HFFc6 (cell line): Measurements from ENCODE around the gene OR2M2. TPM values are rescaled to one million over a fixed set of nuclear protein-coding genes. Genes with fewer than 3 reads are reported as not detected.

Experiments used
- DNase-seq: peaks from one replicate; pipeline ENCODE4 v3.0.0-alpha.2; 2018
- H3K27ac Mint-ChIP-seq: 2 replicates; pipeline ENCODE4 v1.8.0; 2020; ENCODE audit warnings: mild to moderate bottlenecking, mixed read lengths
- H3K27me3 Mint-ChIP-seq: 2 replicates; pipeline ENCODE4 v1.8.0; 2021; ENCODE audit warnings: mild to moderate bottlenecking, moderate library complexity, mixed read lengths; ENCODE audit not compliant: insufficient read depth
- H3K36me3 Mint-ChIP-seq: 2 replicates; pipeline ENCODE4 v1.8.0; 2021; ENCODE audit warnings: low read depth, mixed read lengths
- H3K4me1 Mint-ChIP-seq: 2 replicates; pipeline ENCODE4 v1.8.0; 2020; ENCODE audit warnings: low read depth, mixed read lengths
- H3K4me3 Mint-ChIP-seq: 2 replicates; pipeline ENCODE4 v1.8.0; 2020; ENCODE audit warnings: mild to moderate bottlenecking, moderate library complexity, mixed read lengths
- H3K9me3 Mint-ChIP-seq: 2 replicates; pipeline ENCODE4 v1.8.0; 2020; ENCODE audit warnings: mild to moderate bottlenecking, mixed read lengths
- CTCF ChIP-seq: fragments of 200-600 bp; sonication (generic); IDR thresholded peaks from 2 replicates; pipeline ENCODE4 v1.5.0; 2021; ENCODE audit warnings: antibody characterized with exemption, mild to moderate bottlenecking
- total RNA-seq, 6 experiments: library from RNA; stranded (reverse); fragmentation: NEBNext Ultra II Directional; extraction: Animal tissue kit (Norgen Biotek cat#: 25700); gene quantifications; 2 replicates in 1 of 6; 3 replicates in 5 of 6; pipeline ENCODE4 v1.2.3, GENCODE V29; 2021

Gene OR2M2
- total RNA-seq, 6 experiments from 2014 or later, result not detected

GRCh38 chr1:248165186-248165585 lies 9.4 kb upstream of the OR2M2 start:
- no peaks in the 10 kb centered on the region for H3K36me3 Mint-ChIP-seq
- H3K4me3 Mint-ChIP-seq, result no peak overlapping the region
- no peak overlapping the region for H3K27ac Mint-ChIP-seq
- H3K4me1 Mint-ChIP-seq, result no peaks in the 10 kb centered on the region
- no peak for DNase-seq
- no peak for TF ChIP-seq CTCF
- no peaks in the 10 kb centered on the region for H3K27me3 Mint-ChIP-seq
- H3K9me3 Mint-ChIP-seq, result peaks cover 12% of the 10 kb centered on the region

- TF ChIP-seq CTCF, result no peak
- H3K9me3 Mint-ChIP-seq, result peaks cover 55% of the 10 kb centered on the region
- no peak for DNase-seq
- H3K27ac Mint-ChIP-seq, result no peak overlapping the region
- no peaks in the 10 kb centered on the region for H3K36me3 Mint-ChIP-seq
- H3K27me3 Mint-ChIP-seq, result peaks cover 2% of the 10 kb centered on the region; the same call in 1 of the 2 replicates
- no peak overlapping the region for H3K4me3 Mint-ChIP-seq
- no peaks in the 10 kb centered on the region for H3K4me1 Mint-ChIP-seq
These were observed 9.4 kb downstream of the OR2M2 start for GRCh38 chr1:248183996-248184395.

- Mint-ChIP-seq H3K4me3 (no peak overlapping the region), H3K36me3 (no peaks in the 10 kb centered on the region), H3K27me3 (no peaks in the 10 kb centered on the region), H3K9me3 (peaks cover 62% of the 10 kb centered on the region), H3K4me1 (no peaks in the 10 kb centered on the region), H3K27ac (no peak overlapping the region)
- no peak for TF ChIP-seq CTCF
- no peak for DNase-seq
These were observed 12.7 kb downstream of the OR2M2 start for GRCh38 chr1:248187363-248187762.

GRCh38 chr1:248189026-248189425 lies 14.4 kb downstream of the OR2M2 start:
- Mint-ChIP-seq H3K4me1 (no peaks in the 10 kb centered on the region), H3K27ac (no peak overlapping the region), H3K36me3 (no peaks in the 10 kb centered on the region; the same call in 1 of the 2 replicates), H3K27me3 (no peaks in the 10 kb centered on the region), H3K4me3 (no peak overlapping the region), H3K9me3 (peaks cover 70% of the 10 kb centered on the region)
- no peak for DNase-seq
- no peak for TF ChIP-seq CTCF

- no peaks in the 10 kb centered on the region for H3K27me3 Mint-ChIP-seq
These were observed 19.5 kb downstream of the OR2M2 start for GRCh38 chr1:248194117-248194516.

More at GRCh38 chr1:248194117-248194516, 19.5 kb downstream of the OR2M2 start:
- no peaks in the 10 kb centered on the region for H3K4me1 Mint-ChIP-seq
- no peak overlapping the region for H3K27ac Mint-ChIP-seq
- no peak overlapping the region for H3K4me3 Mint-ChIP-seq
- no peak for DNase-seq
- no peaks in the 10 kb centered on the region; the same call in 1 of the 2 replicates for H3K36me3 Mint-ChIP-seq
- peaks cover 56% of the 10 kb centered on the region for H3K9me3 Mint-ChIP-seq
- TF ChIP-seq CTCF, result no peak
